ENCODE measurements around the gene RUNX2.

Gene RUNX2

DNA sequence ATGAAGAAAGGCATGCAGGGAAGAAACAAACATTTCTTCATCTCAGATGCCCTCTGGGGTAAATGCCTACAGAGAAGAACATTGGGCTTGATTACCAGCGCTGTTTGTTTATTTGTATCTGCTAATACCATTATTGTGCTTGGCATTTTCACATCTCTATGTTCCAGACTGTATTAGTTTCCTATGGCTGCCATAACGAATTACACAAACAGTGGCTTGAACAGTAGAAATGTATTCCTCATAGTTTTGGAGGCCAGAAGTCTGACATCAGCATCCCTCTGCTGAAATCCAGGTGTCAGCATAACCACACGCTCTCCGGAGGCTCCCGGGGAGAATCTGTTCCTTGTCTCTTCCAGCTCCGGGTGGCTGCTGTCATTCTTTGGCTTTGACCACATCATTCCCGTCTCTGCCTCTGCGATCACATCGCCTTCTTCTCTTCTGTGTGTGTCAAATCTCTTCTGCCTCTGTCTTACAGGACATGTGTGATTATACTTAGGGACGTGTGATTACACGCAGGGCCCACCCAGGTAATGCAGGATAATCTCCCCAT lies 291.2 kb downstream of the RUNX2 start:
- no peak for DNase-seq (ENCODE audit: low read depth)

DNA sequence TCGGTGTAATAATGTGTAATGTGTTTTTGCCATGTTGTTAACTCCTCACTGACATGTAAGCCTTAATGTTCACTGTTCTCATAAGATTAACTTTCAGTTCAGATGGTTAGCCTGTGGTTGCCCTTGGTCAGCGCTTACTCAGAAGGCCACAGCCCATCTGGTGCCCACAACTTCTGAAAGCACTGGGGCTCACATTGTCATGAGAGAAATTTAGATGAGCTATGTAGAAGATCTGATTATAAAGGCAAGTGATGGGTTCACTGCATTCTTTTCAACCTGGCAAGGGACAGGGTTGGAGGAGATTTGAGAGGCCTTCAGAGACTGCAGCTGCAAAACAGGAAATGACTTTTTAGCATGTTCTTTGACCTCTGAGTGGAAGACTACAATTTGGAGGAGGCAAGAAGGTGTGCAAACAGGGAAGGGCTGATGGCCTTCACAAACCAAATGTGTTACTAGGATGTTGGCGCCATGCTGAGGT lies 291.9 kb downstream of the RUNX2 start:
- DNase-seq (ENCODE audit: low read depth), result no peak

DNA sequence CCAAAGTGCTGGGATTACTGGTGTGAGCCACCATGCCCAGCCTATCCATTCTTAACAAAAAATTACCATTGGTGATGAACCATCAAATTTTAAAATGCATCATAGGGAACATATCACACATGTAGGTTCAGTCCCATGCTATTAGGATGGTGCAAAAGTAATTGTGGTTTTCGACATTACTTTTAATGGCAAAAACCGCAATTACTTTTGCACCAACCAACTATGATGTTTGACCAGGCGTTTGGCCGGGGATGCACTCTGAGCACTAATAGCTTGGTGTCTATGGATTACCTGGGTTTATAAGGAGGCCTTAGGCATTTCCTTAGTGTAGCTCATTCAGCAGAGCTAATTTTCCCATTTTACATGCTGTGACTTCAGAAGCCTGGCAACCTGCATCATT lies 296.1 kb downstream of the RUNX2 start:
- no peak for DNase-seq (ENCODE audit: low read depth)

DNA sequence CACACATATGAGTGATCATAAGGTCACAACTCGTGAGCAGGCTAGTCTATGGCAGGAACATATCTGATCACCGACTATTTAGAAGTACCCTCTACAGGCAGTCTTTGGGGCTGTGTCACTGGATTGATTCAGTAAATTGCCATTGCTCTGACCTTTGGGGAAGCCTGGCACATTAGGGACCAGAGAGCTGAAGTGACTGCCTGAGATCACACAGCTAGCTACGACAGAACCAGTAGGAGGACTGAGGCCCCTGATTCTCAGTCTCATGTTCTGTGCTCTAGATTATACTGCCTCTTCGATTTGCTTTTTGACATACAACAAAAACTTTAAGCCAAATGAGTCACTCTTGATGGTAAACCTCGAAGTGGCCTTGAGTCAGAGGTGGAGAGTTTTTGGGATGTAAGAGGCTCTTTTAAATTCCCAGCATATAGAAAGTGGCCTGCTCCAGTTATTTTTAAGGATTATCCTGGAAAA lies 297.1 kb downstream of the RUNX2 start:
- DNase-seq (ENCODE audit: low read depth), result no peak

DNA sequence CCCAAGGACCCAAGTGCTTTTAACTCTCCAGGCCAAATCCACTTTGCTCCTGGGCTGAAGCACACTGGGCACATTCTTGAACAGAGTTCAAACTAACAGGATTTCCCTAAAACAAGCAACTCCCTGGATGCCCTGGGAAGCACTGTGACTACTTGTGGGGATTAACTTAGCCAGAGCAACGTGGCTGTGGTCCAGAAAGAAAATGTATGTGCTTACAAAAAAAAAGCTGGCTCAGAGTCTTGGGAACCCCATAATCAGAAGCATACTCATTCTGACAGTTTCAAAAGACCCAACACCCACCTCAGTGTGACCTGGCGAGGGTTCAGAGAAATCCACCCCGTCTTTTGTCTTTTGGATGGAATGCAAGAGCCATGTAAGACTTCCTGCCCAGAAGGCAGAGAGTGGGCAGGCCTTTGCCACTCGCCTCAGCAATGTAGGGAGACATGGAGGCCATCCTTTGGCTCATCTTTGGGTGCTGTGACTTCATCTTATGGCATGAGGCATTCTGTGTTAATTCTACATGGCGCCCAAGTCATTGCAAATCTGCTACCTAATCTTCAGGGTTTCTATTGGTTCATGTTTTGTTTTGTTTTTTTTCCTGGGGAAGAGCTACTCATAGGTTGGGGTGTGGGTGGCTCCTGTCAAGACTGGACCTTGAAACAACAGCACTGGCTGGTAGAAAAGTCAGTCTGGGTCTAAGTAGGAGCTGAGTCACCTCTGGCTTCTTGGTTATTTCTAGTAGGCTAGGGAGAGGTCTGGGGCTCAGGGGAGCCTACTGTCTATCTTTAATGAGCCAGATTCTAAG lies 298.2 kb downstream of the RUNX2 start:
- no peak for DNase-seq (ENCODE audit: low read depth)

DNA sequence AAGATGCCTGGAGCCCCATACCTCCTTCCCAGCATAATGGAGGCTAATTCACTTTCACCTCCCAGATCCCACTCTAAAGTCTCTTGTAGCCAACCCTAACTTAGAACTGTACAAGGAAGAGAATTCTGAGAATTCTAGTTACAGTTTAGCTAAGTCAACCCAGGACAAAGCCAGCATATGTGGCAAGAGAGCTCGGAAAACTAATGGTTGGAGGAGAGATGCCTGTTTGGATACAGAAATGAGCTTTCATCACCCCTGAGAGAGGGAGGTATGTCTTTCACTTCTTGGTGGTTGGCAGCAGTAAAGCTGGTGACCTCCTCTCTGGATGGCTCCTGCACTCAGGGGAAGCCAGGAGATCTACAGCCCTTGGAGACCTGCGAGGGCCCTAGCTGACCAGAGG lies 302.2 kb downstream of the RUNX2 start:
- DNase-seq (ENCODE audit: low read depth), result no peak

DNA sequence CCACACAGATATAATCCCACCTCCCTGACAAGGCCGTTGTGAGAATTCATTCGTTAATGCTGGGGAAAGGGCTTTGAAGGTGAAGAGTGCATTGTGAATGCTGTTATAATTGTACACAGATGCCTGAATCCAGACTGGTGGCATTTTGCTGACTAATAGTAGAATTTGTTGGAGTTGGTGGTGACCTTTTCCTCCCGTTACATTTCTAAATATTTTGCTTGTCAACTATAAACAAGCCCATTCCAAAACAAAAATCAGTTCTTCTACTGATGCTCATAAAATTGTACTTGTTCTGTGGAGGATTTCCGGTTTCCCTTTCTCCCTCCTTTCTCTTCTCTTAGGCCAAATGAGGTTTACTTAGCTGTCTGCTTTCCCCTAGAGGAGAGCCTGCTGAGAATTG lies 302.7 kb downstream of the RUNX2 start:
- no peak for DNase-seq (ENCODE audit: low read depth)

DNA sequence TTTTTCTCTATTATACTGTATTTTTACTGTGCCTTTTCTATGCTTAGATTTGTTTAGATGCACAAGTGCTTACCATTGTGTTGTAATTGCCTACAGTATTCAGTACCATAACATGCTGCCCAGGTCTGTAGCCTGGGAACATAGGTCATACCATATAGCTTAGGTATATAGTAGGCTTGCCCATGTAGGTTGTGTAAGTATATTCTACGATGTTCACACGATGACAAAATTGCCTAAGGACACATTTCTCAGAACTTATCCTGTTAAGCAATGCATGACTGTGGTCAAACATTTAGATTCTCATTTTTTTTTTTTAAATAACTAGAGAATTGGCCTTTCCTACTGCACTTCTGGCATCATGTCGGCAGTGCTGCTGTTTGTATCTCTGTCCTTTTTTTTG lies 303.3 kb downstream of the RUNX2 start:
- no peak for DNase-seq (ENCODE audit: low read depth)

DNA sequence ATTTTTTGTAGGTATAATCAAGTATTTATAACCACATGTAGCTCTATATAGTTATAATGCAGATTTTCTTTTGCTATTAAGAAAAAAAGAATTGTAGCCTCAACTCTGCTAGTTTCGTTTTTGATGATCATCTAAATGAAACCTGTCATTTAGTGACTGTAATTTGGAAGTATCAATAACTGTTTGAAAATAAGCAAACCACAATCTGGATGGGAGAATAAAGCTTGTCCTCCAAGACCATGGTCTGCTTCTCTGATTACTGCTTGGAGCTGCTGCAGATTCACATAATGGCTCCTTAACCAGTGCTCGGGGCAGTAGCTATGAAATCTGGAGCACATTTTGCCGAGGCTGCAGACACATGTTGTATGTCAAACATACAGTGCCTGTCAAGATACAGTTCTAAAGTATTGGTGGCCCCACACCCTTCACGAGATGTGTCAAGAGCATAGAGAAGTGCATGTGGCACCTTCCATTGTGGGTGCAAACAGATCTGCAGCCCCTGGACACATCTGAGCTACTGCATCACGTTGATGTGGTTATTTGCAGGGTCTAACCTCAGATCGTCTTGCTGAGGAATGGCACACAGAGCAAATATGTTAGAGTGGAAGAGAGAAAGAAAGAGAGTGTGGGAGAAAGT lies 305.3 kb downstream of the RUNX2 start:
- no peak for DNase-seq (ENCODE audit: low read depth)

DNA sequence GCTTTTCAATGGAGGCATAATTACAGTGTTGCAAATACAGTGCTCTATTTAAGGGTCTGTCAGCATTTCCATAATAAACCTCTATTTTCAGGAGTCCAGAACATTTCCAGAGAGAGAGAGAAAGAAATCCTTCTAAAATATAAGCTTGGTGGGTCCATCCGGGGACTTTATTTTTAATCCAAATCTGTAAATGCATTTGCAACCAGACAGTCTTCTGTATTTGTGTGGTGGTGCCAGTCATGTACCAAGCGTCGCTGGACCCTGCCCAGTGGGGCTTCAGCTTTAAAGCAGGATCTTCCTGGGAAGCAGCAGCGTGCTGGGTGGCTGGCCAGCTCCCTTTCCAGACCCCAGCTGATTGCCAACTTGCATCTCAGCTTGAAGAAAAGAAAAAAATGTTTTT lies 306.1 kb downstream of the RUNX2 start:
- no peak for DNase-seq (ENCODE audit: low read depth)

DNA sequence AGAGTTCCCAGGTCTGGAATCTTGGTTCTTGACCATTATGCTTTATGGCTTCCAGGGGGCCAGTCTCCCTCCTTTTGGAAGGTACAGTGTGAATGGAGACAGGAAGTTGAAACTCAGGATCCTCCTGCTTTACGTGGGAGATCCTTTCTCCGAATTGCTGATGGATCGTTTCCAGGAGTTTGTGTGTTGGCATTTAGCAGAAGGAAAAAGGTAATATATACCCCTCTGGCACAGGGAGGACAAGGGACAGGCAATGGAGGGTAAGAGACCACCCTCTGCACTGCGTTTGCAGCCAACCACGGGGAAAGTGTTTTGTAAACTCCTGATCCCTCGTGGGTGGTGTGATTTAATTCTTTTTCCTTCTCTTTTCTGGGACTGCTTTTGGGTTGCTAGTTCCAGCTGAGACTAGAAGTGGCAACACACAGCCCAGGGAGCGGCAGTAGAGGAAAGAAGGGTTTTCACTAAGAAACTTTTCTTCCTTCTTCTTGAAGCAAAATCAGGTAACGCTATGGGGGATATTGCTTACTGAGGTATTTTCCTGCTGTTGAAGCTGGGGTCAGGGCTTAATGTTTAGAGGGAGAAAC lies 307.2 kb downstream of the RUNX2 start:
- no peak for DNase-seq (ENCODE audit: low read depth)

DNA sequence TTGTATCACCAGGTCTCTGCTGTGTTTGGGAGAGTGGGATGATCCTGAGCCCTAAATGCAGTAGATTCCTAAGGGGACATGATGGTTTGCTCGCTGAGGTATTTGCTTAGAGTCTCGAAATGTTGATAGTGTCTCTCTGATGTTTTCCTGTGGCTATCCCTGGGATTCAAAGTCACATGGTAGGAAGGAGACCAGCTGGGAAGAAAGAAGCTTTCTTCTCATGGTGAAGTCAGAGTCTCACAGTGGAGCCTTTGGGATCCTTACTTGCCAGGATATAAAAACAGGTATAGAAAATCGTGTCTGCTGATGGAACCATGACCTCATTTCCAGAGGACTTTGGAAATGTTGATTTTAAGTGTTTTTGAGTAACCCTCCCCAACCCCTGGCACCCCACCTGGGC lies 308.9 kb downstream of the RUNX2 start:
- DNase-seq (ENCODE audit: low read depth), result no peak

DNA sequence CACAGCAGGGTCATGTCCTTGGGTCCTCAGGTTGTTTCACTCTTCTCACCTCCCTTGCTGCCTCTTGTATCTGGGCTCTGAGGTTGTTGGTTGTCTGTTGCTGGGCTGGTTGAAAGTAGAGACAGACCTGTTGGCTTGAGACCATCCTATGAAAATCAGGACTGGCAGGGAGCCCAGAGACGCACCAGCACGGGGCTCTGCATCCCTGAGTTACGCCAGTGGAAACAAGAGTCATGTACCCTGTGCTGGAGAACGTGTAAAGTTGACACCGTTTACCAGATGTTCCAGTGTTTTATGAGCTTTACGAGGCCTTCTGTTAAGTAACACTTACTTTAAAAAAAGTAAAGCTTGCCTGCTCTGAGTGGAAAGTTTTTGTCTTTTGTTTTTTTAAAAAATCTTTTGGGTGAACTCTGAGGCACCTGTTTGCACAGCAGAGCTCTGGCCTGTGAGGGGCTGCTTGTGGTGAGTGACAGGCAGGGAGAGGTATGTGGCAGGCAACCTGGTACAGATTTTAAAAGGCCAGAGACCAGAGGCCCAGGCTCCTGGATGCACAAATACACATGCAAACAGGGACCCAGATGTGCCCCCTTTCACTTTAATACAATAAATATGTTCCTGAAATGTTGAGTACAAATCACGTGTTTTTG lies 309.6 kb downstream of the RUNX2 start:
- no peak for DNase-seq (ENCODE audit: low read depth)

DNA sequence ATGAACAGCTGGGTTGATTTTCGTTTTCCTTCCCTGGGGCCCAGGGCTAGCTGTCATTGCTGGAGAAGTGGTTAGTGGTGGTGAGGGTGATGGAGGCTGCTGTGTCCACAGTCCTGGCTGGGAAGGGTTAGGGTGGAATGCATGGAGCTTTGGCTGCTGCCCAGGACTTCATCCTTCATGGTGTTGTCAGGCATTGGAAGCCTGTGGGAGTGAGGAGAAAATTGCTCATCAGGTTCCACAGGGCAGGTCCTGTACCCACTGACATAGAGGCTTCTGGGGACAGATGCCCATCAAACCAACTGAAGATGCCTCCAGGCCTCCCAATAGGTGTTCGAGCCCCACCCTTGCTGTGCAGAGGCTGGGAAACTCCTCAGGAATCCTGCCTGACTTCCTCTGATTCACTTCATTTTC lies 312.0 kb downstream of the RUNX2 start:
- no peak for DNase-seq (ENCODE audit: low read depth)

DNA sequence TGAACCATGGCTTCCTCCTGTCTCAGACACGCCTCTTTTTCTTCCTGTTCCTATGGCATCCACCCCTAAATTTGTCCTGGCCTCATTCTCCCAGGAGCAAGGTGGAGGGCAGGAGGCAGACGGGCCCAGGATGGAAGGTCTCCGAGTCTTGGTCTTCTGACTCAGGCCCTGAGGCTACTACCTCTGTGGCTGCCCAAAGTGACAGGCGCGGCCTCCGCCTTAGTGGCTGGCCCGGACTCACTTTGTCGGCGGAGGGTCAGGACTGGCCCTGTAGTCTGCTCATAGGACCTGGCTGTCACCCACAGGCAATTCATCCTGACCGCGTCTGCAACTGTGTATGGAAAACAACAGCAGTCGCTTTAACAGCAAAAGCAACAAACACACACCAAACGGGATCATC lies 312.7 kb downstream of the RUNX2 start:
- DNase-seq (ENCODE audit: low read depth), result no peak

DNA sequence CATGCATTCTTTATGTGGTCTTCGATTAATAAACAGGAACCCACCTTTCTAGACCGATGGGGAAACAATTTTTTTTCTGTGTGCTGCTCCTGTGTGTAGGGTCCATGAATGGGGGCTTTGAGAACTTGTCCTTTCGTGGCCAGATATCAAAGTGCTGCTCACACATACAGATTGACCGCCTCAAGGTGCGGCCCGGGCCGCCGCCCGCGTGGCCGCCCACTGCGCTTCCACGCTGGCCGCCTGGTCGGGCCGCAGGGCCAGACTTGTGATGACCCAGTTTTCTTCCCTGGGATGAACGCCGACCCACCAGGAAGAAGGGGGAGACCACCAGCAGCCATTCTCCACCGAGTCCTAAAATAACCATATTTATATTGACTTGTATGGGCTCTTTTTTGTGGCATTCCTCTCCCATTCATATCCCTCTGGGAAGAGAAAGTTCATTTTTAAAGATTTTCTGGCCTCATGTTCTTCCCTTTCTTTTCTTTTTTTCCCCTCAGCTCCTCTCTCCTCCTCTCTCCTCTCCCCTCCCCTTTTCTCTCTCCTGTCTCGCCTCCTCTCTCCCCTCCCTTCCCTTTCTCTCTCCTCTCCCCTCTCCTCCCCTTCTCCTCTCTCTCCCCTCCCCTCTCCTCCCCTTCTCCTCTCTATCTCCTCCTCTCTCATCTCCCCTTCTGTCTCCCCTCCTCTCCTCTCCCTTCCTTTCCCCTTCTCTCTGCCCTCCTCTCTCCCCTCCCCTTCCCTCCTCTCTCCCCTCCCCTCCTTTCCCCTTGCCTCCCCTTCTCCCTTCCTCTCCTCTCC lies 314.4 kb downstream of the RUNX2 start:
- DNase-seq (ENCODE audit: low read depth), result no peak

DNA sequence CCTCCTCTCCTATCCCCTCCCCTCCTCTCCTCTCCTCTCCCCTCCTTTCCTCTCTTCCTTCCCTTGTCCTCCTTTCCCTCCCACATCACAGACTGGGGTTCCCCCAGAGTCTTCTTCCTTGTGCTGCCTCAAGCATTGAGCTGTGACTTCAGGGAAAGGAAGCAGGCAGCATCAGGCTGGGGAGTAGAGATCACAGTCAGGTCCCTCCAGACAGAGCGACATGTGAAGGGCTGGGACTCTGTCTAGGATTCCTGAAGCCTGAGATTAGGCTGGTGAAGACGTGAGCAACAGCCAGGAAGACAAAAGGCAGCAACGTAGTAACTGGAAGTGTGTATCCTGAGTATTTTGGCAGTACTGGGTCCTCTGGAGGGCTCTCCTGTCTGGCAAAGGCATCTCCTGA lies 315.0 kb downstream of the RUNX2 start:
- no peak for DNase-seq (ENCODE audit: low read depth)

DNA sequence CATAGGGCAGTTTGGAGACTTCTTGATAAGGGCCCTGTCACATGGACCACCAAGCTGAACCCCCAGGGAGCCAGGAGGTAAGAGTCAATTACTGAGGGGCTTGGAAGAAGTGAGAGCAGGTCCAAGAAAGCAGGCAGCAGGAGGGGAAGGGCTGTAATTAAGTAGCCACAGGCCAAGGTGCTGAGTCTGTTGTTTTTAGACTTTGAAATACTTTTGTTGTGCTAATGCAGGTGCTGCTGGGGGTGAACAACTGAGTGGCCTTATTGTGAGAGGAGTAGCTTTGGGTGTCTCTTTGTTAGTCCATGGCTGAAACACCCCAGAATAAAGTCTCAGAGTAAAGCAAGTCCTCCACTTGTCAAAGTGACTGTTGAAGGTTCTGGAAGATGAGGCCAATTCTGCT lies 316.6 kb downstream of the RUNX2 start:
- no peak for DNase-seq (ENCODE audit: low read depth)

DNA sequence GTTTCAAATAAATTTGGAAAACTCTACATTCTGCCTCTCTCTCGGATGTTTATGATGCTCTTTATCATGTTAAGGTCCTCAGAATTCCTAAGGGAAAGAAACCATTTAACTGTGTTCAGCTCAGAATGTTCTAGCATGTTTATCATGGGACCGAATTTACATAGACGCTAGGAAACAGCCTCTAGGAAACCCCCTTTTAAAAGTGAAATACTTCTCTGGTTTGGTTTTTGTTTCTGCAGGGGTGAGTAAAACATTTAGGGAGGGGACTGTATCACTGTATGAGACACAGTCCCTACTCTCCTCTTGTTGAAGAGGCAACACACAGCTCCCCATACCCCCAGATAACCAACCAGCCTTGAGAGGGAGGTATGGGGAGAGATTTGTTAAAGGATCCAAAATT lies 317.2 kb downstream of the RUNX2 start:
- DNase-seq (ENCODE audit: low read depth), result no peak

DNA sequence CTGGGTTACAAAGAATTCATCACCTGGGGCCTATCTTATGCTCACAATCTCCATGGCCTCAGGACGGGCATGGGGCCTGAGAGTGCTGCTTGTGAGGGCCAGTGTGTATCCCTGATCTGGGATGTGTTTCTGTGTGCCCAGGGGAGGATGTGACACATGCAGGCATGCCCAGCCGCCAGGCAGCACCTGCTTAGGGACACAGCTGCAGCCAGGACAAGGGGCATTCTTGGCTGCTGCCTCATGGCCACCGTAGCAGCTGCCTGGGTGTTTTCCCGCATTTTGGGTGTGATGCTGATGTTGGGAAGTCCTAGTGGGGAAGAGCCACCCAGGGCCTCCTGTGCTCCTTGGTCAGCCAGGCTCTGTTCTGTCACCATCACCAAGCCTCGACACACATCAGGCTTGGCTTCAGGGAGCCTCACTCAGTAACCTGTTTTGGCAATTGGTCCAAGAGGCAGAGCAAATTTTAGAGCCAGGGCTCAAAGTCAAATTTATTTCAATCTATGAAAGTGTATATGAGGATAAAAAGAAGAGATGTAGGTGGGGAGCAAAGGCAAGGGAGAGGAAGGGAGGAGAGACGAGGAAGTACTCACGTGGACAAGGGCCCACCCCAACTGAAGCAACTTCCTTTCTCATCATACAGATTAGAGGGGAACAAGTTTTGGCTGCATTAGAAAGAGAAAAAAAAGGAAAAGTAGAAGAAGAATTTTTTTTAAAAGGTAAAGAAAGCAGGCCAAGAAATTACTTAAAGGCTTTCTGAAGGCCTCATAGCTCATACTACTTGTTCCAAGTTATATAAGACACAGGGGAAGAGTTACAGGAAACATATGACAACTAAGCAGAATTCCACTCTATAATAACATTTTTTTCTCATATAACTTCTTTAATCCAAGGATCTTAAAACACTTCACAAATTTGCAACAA lies 319.5 kb downstream of the RUNX2 start:
- DNase-seq (ENCODE audit: low read depth), result no peak

DNA sequence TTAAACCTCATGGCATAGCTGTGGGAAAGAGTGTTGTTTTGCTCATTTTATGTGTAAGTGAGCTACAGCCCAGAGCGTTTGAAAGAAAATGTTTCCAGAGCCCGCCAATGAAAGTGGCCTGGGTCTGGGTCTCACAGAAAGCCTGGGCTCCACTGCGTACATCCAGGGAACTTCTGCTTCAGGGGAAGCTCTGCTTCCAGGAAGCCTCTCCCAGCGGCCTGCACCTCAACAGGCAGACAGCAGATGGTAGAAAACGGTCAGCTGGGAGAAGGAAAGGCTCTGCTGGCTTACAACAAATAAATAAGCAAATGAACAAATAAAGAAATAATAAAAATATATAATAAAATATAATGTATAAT lies 320.1 kb downstream of the RUNX2 start:
- no peak for DNase-seq (ENCODE audit: low read depth)
